Neuronal stem cell (in vitro differentiated cells): Measurements from ENCODE around the gene GTSE1.

Experiments used
- DNase-seq: peaks from one replicate; pipeline ENCODE4 v3.0.0-alpha.2; 2013; ENCODE audit warnings: low spot score
- H2AFZ ChIP-seq: one replicate; pipeline ENCODE4 v1.6.1; 2013; ENCODE audit warnings: mild to moderate bottlenecking, low read length, inconsistent platforms
- H2AK5ac ChIP-seq: 2 replicates; pipeline ENCODE4 v1.6.1; 2013; ENCODE audit warnings: low read depth, mild to moderate bottlenecking, inconsistent platforms, low read length, moderate library complexity, mixed read lengths
- H2BK120ac ChIP-seq: 2 replicates; pipeline ENCODE4 v1.6.1; 2013; ENCODE audit warnings: low read depth, mild to moderate bottlenecking, inconsistent platforms, low read length, moderate library complexity, mixed read lengths
- H2BK12ac ChIP-seq: one replicate; pipeline ENCODE4 v1.6.1; 2013; ENCODE audit warnings: low read length, inconsistent platforms
- H2BK15ac ChIP-seq: 2 replicates; pipeline ENCODE4 v1.6.1; 2013; ENCODE audit warnings: mild to moderate bottlenecking, low read length, inconsistent platforms, mixed read lengths
- H2BK5ac ChIP-seq: one replicate; pipeline ENCODE4 v1.6.1; 2013; ENCODE audit warnings: inconsistent platforms, mild to moderate bottlenecking, low read length, moderate library complexity
- H3K14ac ChIP-seq: one replicate; pipeline ENCODE4 v1.6.1; 2013; ENCODE audit warnings: low read length, inconsistent platforms
- H3K18ac ChIP-seq: 2 replicates; pipeline ENCODE4 v1.6.1; 2013; ENCODE audit warnings: low read length, inconsistent platforms
- H3K23ac ChIP-seq: 2 replicates; pipeline ENCODE4 v1.6.1; 2013; ENCODE audit warnings: low read depth, mild to moderate bottlenecking, mixed read lengths, low read length, inconsistent platforms; ENCODE audit not compliant: poor library complexity
- H3K27ac ChIP-seq: replicated peaks from 3 replicates; pipeline ENCODE4 v1.5.1; 2013; ENCODE audit warnings: low read length, inconsistent platforms
- H3K27me3 ChIP-seq, 3 experiments: 2 replicates each; pipeline ENCODE4 v1.6.1; 2013; ENCODE audit warnings: low read length in 3 of 3, mild to moderate bottlenecking in 2 of 3, inconsistent platforms in 1 of 3, low read depth in 1 of 3, mixed read lengths in 1 of 3, moderate library complexity in 1 of 3; ENCODE audit not compliant: control insufficient read depth in 3 of 3, insufficient read depth in 3 of 3
- H3K36me3 ChIP-seq, 2 donors: replicated peaks in 1 of 2; 2 replicates each; pipeline ENCODE4 v1.6.1; 2013; ENCODE audit warnings: low read length in 2 of 2; ENCODE audit not compliant: control insufficient read depth in 2 of 2, insufficient read depth in 2 of 2
- H3K4ac ChIP-seq: 2 replicates; pipeline ENCODE4 v1.6.1; 2013; ENCODE audit warnings: inconsistent platforms, mild to moderate bottlenecking, low read length, moderate library complexity
- H3K4me1 ChIP-seq, 2 donors: 1 replicate in 1 of 2; 2 replicates in 1 of 2; pipeline ENCODE4 v1.6.1; 2013; ENCODE audit warnings: low read length in 2 of 2, low read depth in 1 of 2; ENCODE audit not compliant: control insufficient read depth in 2 of 2, insufficient read depth in 1 of 2
- H3K4me2 ChIP-seq: one replicate; pipeline ENCODE4 v1.6.1; 2013; ENCODE audit warnings: mild to moderate bottlenecking, low read length, inconsistent platforms; ENCODE audit not compliant: insufficient read depth, poor library complexity, severe bottlenecking
- H3K4me3 ChIP-seq, 2 donors: 2 replicates each; pipeline ENCODE4 v1.5.1; 2013; ENCODE audit warnings: low read length in 2 of 2, mild to moderate bottlenecking in 2 of 2, inconsistent platforms in 1 of 2, moderate library complexity in 1 of 2
- H3K79me1 ChIP-seq: one replicate; pipeline ENCODE4 v1.6.1; 2013; ENCODE audit warnings: low read depth, mild to moderate bottlenecking, inconsistent platforms, low read length, moderate library complexity
- H3K9ac ChIP-seq: one replicate; pipeline ENCODE4 v1.6.1; 2013; ENCODE audit warnings: mild to moderate bottlenecking, low read depth, low read length, inconsistent platforms; ENCODE audit not compliant: poor library complexity
- H3K9me3 ChIP-seq, 2 donors: replicated peaks in 1 of 2; 2 replicates each; pipeline versions ENCODE3 to v1.6.1; 2013; ENCODE audit warnings: low read length in 2 of 2, mild to moderate bottlenecking in 2 of 2, inconsistent platforms in 1 of 2, low read depth in 1 of 2, mixed read lengths in 1 of 2, moderate library complexity in 1 of 2; ENCODE audit not compliant: control insufficient read depth in 2 of 2, insufficient read depth in 1 of 2
- H4K8ac ChIP-seq: one replicate; pipeline ENCODE4 v1.6.1; 2013; ENCODE audit warnings: low read depth, mild to moderate bottlenecking, inconsistent platforms, low read length, moderate library complexity
- H4K91ac ChIP-seq: one replicate; pipeline ENCODE4 v1.6.1; 2013; ENCODE audit warnings: low read length, low read depth, mild to moderate bottlenecking, inconsistent platforms; ENCODE audit not compliant: poor library complexity
- WGBS, 2 donors: extraction: QIAGEN DNeasy Blood & Tissue Kit; methylation state at CpG; one replicate each; pipeline ENCODE4 v1.1.7; 2013; ENCODE audit warnings: missing lambda C conversion rate in 2 of 2, mixed read lengths in 1 of 2; ENCODE audit not compliant: insufficient read length in 2 of 2, insufficient replicate concordance in 1 of 2; ENCODE audit errors: extremely low coverage in 2 of 2; 5-methylcytosine and 5-hydroxymethylcytosine counted together

GTSE1 gene

DNA sequence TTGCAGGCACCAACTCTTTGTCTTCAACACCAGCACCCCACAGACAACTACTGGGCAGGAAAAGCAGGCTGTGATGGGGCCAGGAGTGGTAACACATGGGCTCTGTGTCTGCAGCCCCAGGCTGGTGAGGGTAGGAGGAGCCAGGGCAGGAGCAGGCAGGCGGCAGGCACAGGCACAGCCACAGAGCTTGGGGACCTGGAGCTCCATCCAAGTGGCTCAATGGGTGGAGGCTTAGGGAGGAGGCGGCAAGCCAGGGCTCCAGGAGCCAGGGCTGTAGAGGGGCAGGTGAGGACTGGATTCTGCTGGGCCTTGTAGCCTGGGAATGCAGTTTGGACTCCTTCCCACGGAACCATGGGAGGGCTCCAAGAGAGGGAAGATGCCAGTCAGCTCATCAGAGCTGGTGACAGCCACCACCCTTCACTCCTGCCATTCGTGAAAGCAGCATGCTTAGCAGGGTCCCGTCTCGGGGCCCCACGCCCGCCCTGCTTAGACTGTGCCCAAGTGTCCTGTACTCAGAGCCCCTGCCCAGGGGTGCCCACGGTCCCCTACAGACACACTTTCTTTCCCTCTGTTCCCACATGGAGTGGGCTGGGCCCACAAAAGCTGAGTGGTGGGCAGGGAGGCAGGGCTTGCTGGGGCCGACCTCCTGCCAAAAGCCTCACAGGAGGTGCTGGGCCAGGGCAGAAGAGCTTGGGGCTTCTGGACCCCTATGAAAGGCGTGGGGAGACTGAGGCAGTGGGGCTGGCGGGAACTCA lies 16.4 kb upstream of the GTSE1 start:
- H3K27me3 ChIP-seq: no peaks in the 10 kb centered on the region
- H4K91ac ChIP-seq: no peak overlapping the region
- no peak overlapping the region for H3K14ac ChIP-seq
- peaks cover 2% of the 10 kb centered on the region for H3K79me1 ChIP-seq
- H2BK12ac ChIP-seq: no peak overlapping the region
- H3K27ac ChIP-seq: no peak overlapping the region
- no peak overlapping the region for H2BK5ac ChIP-seq
- no peak overlapping the region for H2AFZ ChIP-seq
- no peak overlapping the region for H2AK5ac ChIP-seq
- peak overlapping the region in 1 of 2 donors; percentile 26 for H3K4me3 ChIP-seq
- H3K36me3 ChIP-seq: peaks cover 21 to 91% of the 10 kb centered on the region in 2 donors
- H3K9ac ChIP-seq: no peak overlapping the region
- H3K4me2 ChIP-seq: no peak overlapping the region
- H3K4ac ChIP-seq: no peak overlapping the region
- no peak overlapping the region for H4K8ac ChIP-seq
- H3K18ac ChIP-seq: no peak overlapping the region
- H2BK15ac ChIP-seq: no peak overlapping the region
- H3K4me1 ChIP-seq: no peaks in the 10 kb centered on the region
- H2BK120ac ChIP-seq: no peak overlapping the region
- no peak for DNase-seq
- WGBS, 2 donors: no CpG with 5 or more reads among the region's 12 CpGs
- H3K9me3 ChIP-seq: peaks cover 2 to 4% of the 10 kb centered on the region in 2 donors
- no peak overlapping the region for H3K23ac ChIP-seq

DNA sequence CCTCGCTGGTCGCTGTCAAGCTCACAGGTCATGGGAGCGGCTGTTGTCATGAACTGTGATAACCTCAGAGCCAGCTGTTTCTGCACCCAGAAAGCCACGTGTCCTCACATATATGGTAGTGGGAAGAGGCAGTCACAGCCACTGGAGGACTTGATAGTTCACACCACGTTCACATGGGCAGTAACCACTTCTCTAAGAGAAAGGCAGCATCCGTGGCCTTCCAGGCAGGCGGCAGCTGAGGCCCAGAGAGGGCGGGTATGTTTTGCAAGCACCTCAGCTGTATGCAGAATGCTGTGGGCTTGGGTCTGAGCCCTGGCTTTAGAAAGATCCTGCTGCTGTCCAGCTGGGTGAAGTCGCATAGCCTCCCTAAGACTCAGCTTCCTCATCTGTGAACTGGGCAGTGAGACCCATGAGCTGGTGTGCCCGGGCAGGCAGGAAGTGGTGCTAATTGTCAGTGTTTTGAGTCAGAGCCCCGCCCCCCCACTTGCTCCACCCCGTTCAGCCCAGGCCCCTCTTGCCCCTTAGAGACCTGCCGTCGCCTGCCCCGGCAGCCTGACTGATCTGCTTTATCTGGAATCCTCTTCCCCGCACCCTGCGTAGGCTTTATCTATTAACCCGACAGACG lies 15.6 kb upstream of the GTSE1 start:
- Histone ChIP-seq H3K4me3 (no peak overlapping the region), H3K14ac (no peak overlapping the region), H2BK5ac (no peak overlapping the region), H3K36me3 (peaks cover 19 to 89% of the 10 kb centered on the region in 2 donors), H3K27ac (no peak overlapping the region), H3K9ac (peak overlapping the region; percentile 70), H4K91ac (no peak overlapping the region), H3K79me1 (peaks cover 2% of the 10 kb centered on the region), H3K4me2 (no peak overlapping the region), H4K8ac (no peak overlapping the region), H2AFZ (no peak overlapping the region), H3K4me1 (no peaks in the 10 kb centered on the region), H3K9me3 (peaks cover 0 to 2% of the 10 kb centered on the region in 2 donors), H2AK5ac (no peak overlapping the region), H2BK15ac (no peak overlapping the region), H3K27me3 (no peaks in the 10 kb centered on the region), H3K23ac (peak overlapping the region; percentile 31), H2BK120ac (no peak overlapping the region), H3K4ac (no peak overlapping the region), H2BK12ac (no peak overlapping the region), H3K18ac (no peak overlapping the region)
- no peak for DNase-seq
- WGBS, 2 donors: no CpG with 5 or more reads among the region's 19 CpGs

DNA sequence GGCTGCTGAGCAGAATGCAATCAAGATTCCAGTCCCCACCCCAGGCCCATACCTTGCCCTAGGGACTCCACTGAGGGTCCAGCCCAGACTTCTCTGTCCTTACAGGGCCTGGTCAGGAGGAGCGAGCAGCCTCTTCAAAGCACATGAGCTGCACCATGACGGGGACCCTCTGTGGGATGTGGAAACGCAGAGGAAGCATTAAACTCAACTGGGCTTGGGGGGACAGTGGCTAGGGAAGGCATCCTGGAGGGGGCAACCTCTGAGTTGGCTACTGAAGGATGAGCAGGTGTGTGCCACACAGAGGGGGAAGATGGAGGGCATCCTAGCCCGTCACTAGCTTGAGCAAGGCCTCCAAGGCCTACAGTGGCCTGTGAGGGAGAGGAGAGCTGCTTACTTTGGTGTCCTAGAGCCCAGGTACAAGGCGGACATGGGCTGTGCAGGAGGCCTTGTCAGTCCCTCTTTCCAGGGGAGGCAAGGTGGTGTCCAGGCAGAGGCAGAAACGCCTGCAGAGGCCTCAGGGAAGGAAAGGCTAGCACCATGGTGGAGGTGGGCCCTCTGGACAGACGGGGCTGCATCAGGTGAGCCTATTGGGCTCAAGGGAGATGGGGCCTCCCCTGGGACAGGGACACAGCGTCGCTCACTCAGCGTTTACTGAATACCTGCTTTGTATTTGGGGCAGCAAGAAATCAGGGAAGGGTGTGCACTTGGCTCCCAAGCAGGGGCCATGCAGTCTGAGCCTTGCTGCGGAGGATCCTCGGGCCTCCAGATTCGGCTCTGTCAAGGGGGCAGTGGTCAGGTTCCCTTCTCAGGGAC lies 14.6 kb upstream of the GTSE1 start:
- Histone ChIP-seq H2BK5ac (no peak overlapping the region), H3K4me1 (no peaks in the 10 kb centered on the region), H3K27me3 (no peaks in the 10 kb centered on the region), H2AK5ac (no peak overlapping the region), H4K91ac (no peak overlapping the region), H2BK120ac (no peak overlapping the region), H2BK15ac (no peak overlapping the region), H2AFZ (no peak overlapping the region), H3K27ac (no peak overlapping the region), H2BK12ac (no peak overlapping the region), H3K36me3 (peaks cover 18 to 89% of the 10 kb centered on the region in 2 donors), H3K9me3 (peaks cover 0 to 2% of the 10 kb centered on the region in 2 donors), H3K4me3 (no peak overlapping the region), H3K4ac (no peak overlapping the region), H3K14ac (no peak overlapping the region), H3K9ac (no peak overlapping the region), H3K23ac (peak overlapping the region; percentile 25), H3K18ac (no peak overlapping the region), H4K8ac (no peak overlapping the region), H3K4me2 (no peak overlapping the region), H3K79me1 (peaks cover 4% of the 10 kb centered on the region)
- DNase-seq: no peak
- WGBS, 2 donors: no CpG with 5 or more reads among the region's 13 CpGs

DNA sequence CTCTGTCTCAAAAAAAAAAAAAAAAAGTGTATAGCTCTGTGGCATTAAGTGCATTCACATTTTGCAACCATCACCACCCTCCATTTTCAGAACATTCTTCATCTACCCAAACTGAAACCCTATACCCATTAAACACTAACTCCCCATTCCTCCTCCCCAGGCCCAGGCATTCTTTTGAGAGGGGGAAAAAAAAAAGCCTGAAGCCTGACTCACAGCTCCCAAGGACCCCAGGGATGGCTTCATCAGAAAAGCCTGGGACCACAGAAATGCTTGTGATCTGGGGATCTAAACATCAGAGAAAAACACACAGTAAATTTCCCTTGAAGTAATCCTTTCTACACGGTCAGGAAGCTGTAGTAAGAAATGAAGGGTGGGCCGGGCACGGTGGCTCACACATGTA lies 10.7 kb upstream of the GTSE1 start:
- no peak overlapping the region for H4K91ac ChIP-seq
- no peak for DNase-seq
- no peaks in the 10 kb centered on the region for H3K27me3 ChIP-seq
- H2BK5ac ChIP-seq: no peak overlapping the region
- WGBS, 2 donors: no CpG with 5 or more reads among the region's 3 CpGs
- peaks cover 3% of the 10 kb centered on the region for H3K79me1 ChIP-seq
- no peak overlapping the region for H3K4me3 ChIP-seq
- H3K27ac ChIP-seq: no peak overlapping the region
- no peak overlapping the region for H2AFZ ChIP-seq
- H2BK120ac ChIP-seq: no peak overlapping the region
- H3K36me3 ChIP-seq: peaks cover 8 to 85% of the 10 kb centered on the region in 2 donors
- no peak overlapping the region for H3K4ac ChIP-seq
- H3K4me2 ChIP-seq: no peak overlapping the region
- H3K23ac ChIP-seq: no peak overlapping the region
- H4K8ac ChIP-seq: no peak overlapping the region
- H3K18ac ChIP-seq: no peak overlapping the region
- no peak overlapping the region for H3K9ac ChIP-seq
- H3K4me1 ChIP-seq: no peaks in the 10 kb centered on the region
- peaks cover 0 to 2% of the 10 kb centered on the region in 2 donors for H3K9me3 ChIP-seq
- no peak overlapping the region for H3K14ac ChIP-seq
- no peak overlapping the region for H2BK15ac ChIP-seq
- H2AK5ac ChIP-seq: no peak overlapping the region
- H2BK12ac ChIP-seq: no peak overlapping the region
